Thyroid gland (tissue), 4 donors: ENCODE results near the gene NTRK2. TPM values are rescaled to one million over a fixed set of nuclear protein-coding genes. Genes with fewer than 3 reads are reported as not detected.

ENCODE experiments used
- DNase-seq, 2 donors: peaks; one replicate each; pipeline ENCODE4 v3.0.0-alpha.2; 2019
- H3K27ac ChIP-seq, 3 donors: fragments of 200-600 bp; sonication (generic); 1 replicate in 2 of 3; 2 replicates in 1 of 3; pipeline ENCODE4 v1.5.1; 2016 to 2019; ENCODE audit warnings: mild to moderate bottlenecking in 1 of 3, moderate library complexity in 1 of 3
- H3K27me3 ChIP-seq: fragments of 200-600 bp; sonication (generic); one replicate; pipeline ENCODE4 v1.5.1; 2019
- H3K36me3 ChIP-seq, 2 donors: fragments of 200-600 bp; sonication (generic); one replicate each; pipeline ENCODE4 v1.5.1; 2016 to 2019
- H3K4me1 ChIP-seq, 2 donors: fragments of 200-600 bp; sonication (generic); one replicate each; pipeline ENCODE4 v1.5.1; 2017 to 2019
- H3K4me3 ChIP-seq, 3 donors: fragments of 200-600 bp; sonication (generic); replicated peaks in 1 of 3; 1 replicate in 2 of 3; 2 replicates in 1 of 3; pipeline ENCODE4 v1.5.1; 2016; ENCODE audit warnings: mild to moderate bottlenecking in 1 of 3
- H3K9me3 ChIP-seq: fragments of 200-600 bp; sonication (generic); one replicate; pipeline ENCODE4 v1.5.1; 2017
- POLR2A ChIP-seq, 2 donors: fragments of 450-650 bp; IDR thresholded peaks; one replicate each; pipeline ENCODE4 v1.6.1; 2017; ENCODE audit warnings: antibody characterized with exemption in 2 of 2, mild to moderate bottlenecking in 2 of 2, moderate library complexity in 1 of 2
- WGBS, 2 donors: methylation state at CpG; one replicate each; pipeline ENCODE4 v1.1.5; 2017; 5-methylcytosine and 5-hydroxymethylcytosine counted together
- intact Hi-C: fragments of 100-400 bp; cut with DNase I; formaldehyde crosslinking; loops from one replicate; pipeline ENCODE4 v1.15.1; 2023
- total RNA-seq, 4 donors: library from RNA; depleted of rRNA; stranded (reverse); fragments of >200 nt; gene quantifications; one replicate each; pipeline ENCODE4 v1.2.3, GENCODE V29; 2016
- TF ChIP-seq, protein P1 (sequence below), 6 experiments: fragments of 200-600 bp in 3 of 6; fragments of 450-650 bp in 3 of 6; sonication (generic) in 3 of 6; IDR thresholded peaks; one replicate each; pipeline ENCODE4 v1.5.1; 2016 to 2019; ENCODE audit warnings: antibody characterized with exemption in 6 of 6, mild to moderate bottlenecking in 2 of 6, inconsistent platforms in 1 of 6, moderate library complexity in 1 of 6

NTRK2 gene
- total RNA-seq, 4 donors from 2014 or later, result 92.0 to 186 (median 142) TPM

GRCh38 chr9:84718476-84718875, 48.9 kb downstream of the NTRK2 start:
- H3K9me3 ChIP-seq, result no peaks in the 10 kb centered on the region
- no peak overlapping the region for H3K4me3 ChIP-seq
- 64 to 67% methylated on average over 5 of the region's 5 CpGs for WGBS, 2 donors
- TF ChIP-seq, protein P1, sequence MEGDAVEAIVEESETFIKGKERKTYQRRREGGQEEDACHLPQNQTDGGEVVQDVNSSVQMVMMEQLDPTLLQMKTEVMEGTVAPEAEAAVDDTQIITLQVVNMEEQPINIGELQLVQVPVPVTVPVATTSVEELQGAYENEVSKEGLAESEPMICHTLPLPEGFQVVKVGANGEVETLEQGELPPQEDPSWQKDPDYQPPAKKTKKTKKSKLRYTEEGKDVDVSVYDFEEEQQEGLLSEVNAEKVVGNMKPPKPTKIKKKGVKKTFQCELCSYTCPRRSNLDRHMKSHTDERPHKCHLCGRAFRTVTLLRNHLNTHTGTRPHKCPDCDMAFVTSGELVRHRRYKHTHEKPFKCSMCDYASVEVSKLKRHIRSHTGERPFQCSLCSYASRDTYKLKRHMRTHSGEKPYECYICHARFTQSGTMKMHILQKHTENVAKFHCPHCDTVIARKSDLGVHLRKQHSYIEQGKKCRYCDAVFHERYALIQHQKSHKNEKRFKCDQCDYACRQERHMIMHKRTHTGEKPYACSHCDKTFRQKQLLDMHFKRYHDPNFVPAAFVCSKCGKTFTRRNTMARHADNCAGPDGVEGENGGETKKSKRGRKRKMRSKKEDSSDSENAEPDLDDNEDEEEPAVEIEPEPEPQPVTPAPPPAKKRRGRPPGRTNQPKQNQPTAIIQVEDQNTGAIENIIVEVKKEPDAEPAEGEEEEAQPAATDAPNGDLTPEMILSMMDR (IDR thresholded peaks at IDR 0.05), result no peak
- TF ChIP-seq POLR2A (IDR thresholded peaks at IDR 0.05), result no peak
- H3K36me3 ChIP-seq, result no peaks in the 10 kb centered on the region
- intact Hi-C loops, result no loop called here
- peaks cover 0 to 5% of the 10 kb centered on the region in 2 donors for H3K4me1 ChIP-seq
- no peak for DNase-seq
- no peak overlapping the region for H3K27ac ChIP-seq
- H3K27me3 ChIP-seq, result no peaks in the 10 kb centered on the region

DNA sequence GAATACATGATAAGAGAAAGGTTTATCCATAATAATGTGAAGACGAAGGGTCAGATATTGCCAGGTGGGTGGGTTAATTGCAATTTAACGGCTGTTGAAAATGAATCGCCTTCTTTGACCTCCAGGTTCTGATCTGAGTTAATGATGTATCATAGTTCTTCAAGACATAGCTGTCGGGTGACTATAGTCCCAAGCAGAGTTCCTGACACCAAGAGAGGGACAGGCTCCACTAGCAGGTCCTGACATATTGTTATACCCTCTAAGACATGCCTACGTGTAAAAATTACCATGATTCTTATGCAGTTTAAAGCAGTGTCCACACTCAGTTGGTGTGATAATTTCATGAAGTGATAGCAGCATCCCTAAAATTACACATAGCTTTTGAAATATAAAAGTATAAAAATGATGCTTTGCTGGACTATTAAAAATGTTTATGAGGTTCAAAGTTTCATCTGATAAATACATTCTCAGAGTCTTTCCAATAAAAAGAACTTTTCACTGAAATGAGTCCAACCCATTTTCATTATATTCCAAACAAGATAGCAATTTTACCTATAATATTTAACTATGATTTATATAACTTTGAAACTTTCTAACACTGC, 53.0 kb downstream of the NTRK2 start:
- Histone ChIP-seq H3K4me1 (no peaks in the 10 kb centered on the region), H3K36me3 (no peaks in the 10 kb centered on the region), H3K9me3 (no peaks in the 10 kb centered on the region), H3K4me3 (no peak overlapping the region), H3K27me3 (no peaks in the 10 kb centered on the region), H3K27ac (no peak overlapping the region)
- WGBS, 2 donors, result 88 to 95% methylated on average over 5 of the region's 5 CpGs
- TF ChIP-seq POLR2A (IDR thresholded peaks at IDR 0.05), result no peak
- TF ChIP-seq, protein P1 (IDR thresholded peaks at IDR 0.05), result no peak
- no peak for DNase-seq
- intact Hi-C loops, result no loop called here

GRCh38 chr9:84723426-84723825, 53.9 kb downstream of the NTRK2 start:
- Histone ChIP-seq H3K4me1 (no peaks in the 10 kb centered on the region), H3K4me3 (no peak overlapping the region), H3K36me3 (no peaks in the 10 kb centered on the region), H3K27me3 (no peaks in the 10 kb centered on the region), H3K9me3 (no peaks in the 10 kb centered on the region), H3K27ac (no peak overlapping the region)
- no peak for DNase-seq
- WGBS, 2 donors, result 93 to 97% methylated on average over 3 of the region's 3 CpGs
- no peak for TF ChIP-seq POLR2A (IDR thresholded peaks at IDR 0.05)
- TF ChIP-seq, protein P1 (IDR thresholded peaks at IDR 0.05), result no peak
- intact Hi-C loops, result no loop called here

DNA sequence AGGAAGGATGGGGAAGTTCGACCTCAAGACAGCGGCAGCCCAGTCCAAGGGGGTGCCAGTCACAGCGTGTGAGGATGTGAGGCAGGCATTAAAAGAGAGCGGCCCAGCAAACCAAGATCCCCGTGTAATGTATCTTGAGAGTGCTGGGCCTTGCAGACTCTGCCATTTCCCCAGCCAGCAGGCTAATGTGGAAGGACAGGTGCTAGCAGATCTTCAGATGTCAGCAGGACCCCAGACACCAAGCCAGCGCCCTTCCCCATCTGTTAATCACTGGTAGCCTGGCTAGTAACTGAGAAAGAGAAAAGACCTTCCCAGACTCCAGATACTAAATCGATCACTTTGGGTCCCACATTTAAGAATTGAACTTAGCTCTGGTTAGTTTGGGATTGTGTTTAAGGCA, 62.2 kb downstream of the NTRK2 start:
- Histone ChIP-seq H3K27ac (no peak overlapping the region), H3K9me3 (no peaks in the 10 kb centered on the region), H3K4me1 (no peaks in the 10 kb centered on the region), H3K36me3 (no peaks in the 10 kb centered on the region), H3K4me3 (no peak overlapping the region), H3K27me3 (no peaks in the 10 kb centered on the region)
- 91 to 95% methylated on average over 7 of the region's 7 CpGs for WGBS, 2 donors
- intact Hi-C loops, result no loop called here
- TF ChIP-seq, protein P1 (IDR thresholded peaks at IDR 0.05), result no peak
- TF ChIP-seq POLR2A (IDR thresholded peaks at IDR 0.05), result no peak
- DNase-seq, result no peak

DNA sequence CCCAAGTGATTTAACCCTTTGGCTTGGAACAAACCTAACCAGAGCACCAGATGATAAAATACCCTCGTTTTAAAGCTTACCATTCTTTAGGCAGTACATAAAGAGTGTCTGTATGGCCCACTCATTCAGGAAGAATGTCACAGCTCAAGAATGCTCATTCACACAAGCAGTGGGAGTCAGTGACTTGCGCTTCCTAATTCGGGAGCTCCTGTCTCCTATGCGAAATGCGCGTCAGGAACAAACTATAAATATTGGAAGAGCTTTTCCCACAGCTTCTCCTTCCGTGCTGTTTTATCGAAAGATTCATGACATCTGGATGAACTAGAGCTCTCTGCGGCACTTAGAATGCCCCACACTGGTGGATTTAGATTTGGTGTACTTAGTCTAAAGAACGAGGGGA, 66.6 kb downstream of the NTRK2 start:
- no peaks in the 10 kb centered on the region for H3K36me3 ChIP-seq
- H3K4me3 ChIP-seq, result no peak overlapping the region
- TF ChIP-seq POLR2A (IDR thresholded peaks at IDR 0.05), result no peak
- TF ChIP-seq, protein P1 (IDR thresholded peaks at IDR 0.05), result no peak
- intact Hi-C loops, result no loop called here
- H3K27ac ChIP-seq, result no peak overlapping the region
- no peaks in the 10 kb centered on the region for H3K4me1 ChIP-seq
- H3K9me3 ChIP-seq, result no peaks in the 10 kb centered on the region
- WGBS, 2 donors, result 87 to 93% methylated on average over 10 of the region's 10 CpGs
- no peaks in the 10 kb centered on the region for H3K27me3 ChIP-seq
- no peak for DNase-seq
